HG02588 (cell line): ENCODE results near the gene EXOC7.

ENCODE experiments used
- ATAC-seq: cut with Tn5 transposase; IDR thresholded peaks from one replicate; pipeline ENCODE4 v1.9.1; 2021; ENCODE audit warnings: mild to moderate bottlenecking, moderate library complexity; ENCODE audit not compliant: unreplicated experiment

The EXOC7 gene, protein sequence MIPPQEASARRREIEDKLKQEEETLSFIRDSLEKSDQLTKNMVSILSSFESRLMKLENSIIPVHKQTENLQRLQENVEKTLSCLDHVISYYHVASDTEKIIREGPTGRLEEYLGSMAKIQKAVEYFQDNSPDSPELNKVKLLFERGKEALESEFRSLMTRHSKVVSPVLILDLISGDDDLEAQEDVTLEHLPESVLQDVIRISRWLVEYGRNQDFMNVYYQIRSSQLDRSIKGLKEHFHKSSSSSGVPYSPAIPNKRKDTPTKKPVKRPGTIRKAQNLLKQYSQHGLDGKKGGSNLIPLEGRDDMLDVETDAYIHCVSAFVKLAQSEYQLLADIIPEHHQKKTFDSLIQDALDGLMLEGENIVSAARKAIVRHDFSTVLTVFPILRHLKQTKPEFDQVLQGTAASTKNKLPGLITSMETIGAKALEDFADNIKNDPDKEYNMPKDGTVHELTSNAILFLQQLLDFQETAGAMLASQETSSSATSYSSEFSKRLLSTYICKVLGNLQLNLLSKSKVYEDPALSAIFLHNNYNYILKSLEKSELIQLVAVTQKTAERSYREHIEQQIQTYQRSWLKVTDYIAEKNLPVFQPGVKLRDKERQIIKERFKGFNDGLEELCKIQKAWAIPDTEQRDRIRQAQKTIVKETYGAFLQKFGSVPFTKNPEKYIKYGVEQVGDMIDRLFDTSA

DNA sequence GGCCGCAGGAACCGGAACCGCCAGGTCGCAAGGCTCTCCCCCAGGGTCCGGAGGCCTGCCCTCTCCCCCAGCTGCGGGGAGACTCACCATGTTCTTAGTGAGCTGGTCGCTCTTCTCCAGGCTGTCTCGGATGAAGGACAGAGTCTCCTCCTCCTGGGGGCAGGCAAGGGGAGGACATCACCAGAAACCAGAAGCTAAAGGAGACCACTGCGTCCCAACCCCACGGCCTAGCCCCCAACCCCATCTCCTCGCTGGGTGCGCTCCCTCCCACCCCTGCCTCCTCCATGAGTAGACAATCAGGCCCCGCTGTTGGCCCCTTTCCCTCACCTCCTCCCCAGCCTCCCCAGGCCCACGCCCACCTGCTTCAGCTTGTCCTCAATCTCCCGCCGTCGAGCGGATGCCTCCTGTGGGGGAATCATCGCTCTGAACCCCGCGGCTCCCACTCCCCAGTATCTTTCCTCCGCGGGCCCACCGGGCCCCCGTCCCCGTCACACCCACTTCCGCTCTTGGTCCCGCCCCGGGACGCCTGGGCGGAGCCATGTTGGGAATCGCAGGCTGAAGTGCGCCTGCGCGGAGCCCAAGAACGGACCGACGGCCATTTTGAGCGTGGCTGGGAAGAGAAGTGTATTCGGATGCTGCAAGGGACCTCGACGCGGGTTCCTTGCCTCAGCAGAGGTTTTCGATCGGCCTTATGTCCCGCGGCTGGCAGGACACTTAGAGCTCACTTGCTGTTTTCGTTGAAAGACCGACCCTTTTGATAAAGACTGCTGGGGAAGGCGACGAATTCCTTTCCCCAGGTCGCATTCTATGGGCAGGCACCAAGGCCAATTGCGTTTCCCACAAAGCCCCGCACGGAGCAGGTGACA is at the start of gene EXOC7:
EXOC7 (minus strand) TSS at position 514 of the 866 bp plus-strand sequence; CDS start at position 419, 95 bp downstream.
- ATAC-seq: peak; percentile 80

DNA sequence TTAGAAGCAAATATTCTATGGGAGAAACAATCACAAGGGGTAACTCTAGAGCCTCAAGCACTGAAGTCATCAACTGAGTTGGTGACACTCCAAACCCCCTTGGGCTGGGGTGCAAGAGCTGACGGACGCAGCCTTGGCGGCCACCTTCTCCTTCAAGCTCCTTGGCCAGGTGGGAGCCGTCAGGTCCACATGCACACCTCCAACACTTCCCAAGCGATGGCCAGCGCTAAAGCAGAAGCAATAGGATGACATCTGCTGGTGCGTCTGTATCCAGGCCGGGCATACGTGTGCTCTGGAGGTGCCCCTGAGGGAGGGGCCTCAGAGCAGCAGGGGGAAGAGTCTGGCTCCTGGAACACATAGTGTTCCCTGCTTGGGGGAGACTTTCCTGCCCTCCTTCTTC is 49.6 kb upstream of the EXOC7 start:
- no peak for ATAC-seq

DNA sequence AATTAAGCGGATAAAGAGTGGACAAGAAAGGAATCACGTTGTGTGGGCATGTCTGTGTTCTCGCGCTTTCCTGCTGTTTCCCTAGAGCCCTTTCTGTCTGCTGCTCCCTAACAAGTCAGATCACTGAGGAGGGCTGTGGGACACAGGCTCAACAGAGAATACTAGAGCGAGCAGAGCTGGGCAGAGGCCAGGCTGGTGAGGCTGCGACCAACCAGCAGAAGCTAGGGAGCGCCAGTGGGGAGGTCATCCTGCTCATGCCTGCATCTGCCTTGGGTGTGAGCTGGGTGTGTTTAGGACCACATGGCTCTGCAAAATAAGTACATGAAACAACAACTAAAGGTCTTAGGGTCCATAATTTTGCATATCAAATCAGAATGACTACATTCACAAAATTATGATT is 49.0 kb upstream of the EXOC7 start:
- ATAC-seq: no peak

DNA sequence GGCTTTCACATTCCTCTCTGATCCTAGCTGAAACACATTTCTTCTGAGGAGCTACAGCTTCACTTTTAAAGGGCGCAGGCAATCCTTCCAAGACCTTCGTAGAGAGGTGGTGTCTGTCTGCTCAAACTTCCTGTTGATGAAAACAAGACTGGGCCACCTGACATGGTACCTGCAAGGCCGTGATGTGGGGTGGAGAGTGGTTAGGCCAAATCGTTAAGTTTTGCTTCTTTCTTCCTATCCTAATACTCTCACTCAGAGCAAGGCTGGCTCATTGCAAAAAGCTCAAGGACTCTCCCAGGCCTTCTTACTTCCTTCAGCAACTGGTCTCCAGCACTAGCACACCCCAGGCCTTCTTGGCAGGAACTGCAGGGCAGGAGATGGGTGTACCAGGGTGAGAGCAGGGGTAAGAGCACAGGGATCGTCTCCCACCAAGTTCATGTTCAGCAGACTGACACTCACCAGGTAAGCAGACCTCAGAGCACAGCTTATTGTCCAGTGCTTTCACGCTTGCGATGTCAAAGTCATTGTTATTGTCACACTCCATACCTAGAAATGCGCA is 48.4 kb upstream of the EXOC7 start:
- no peak for ATAC-seq

DNA sequence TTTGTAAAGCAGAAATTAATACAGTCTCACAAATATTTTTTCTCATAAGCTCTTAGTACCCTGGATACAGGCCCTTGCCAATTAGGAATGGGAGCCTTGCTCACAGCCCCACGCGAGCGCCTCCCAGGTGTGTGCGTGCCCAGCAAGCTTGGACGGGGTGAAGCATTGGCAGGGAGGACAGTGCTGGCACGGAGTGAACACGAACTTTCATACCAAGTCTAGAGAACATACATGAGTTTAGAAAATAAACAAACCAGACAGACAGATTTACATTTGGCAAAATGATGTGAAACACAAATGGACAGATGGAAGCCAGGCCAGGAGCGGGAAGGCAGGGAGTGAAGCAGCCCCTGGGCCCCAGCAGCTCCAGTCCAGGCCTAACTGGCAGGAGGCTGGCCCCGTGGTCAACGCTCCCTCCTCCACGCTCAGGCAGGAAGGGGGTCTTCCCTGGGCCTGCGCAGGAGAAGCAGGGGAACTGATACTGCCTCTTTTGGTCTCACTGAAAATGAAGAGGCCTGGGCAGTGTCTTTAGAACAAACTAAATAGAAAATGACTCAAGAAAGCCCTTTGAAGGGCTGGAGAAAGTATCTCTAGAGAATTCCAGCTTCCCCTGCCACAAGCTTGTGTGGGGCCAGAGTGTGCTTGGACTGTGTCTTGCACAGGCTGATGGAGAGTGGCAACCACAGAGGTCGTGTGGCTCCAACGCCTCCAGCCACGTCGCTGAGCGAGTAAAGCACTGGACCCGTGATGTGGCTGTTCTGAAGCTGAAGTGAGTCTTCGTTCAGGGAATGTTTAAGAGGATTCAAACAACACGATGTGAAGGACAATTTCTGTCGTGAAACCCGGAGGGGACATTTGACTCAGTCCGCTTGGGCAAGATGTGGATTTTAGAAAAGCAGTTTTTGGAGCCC is 47.4 kb upstream of the EXOC7 start:
- ATAC-seq: no peak

DNA sequence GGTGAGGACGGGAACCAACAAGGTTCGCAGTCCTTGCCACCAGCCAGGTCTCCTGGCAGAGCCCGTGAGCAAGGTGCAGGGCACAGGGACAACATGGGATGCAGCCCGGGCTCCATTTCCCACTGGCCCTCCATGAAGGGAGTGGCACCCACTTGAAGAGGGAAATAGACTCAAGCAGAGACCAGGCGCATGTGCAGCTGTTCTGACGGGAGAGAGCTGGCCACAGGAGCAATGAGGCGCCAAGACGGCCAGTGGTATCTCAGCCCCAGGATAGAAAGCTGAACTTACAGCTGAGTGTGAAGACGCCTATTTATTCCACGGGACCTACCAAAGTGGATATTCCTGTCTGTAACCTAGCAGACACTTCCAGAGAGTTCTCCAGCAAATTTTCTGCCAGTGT is 45.6 kb upstream of the EXOC7 start:
- ATAC-seq: no peak

DNA sequence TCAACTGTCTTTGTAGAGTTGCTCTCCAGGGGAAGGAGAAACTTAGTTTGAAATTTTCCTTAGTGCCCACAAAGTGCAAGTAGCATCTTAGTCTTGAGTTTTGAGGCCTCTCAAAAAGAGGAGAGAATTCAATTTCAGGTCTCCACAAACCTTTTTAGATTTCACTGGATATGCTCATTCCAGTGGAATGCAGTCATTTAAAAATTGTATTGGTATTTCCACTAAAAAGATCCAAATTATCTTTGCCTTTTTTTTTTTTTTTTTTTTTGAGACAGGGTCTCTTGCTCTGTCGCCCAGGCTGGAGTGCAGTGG is 44.4 kb upstream of the EXOC7 start:
- no peak for ATAC-seq

DNA sequence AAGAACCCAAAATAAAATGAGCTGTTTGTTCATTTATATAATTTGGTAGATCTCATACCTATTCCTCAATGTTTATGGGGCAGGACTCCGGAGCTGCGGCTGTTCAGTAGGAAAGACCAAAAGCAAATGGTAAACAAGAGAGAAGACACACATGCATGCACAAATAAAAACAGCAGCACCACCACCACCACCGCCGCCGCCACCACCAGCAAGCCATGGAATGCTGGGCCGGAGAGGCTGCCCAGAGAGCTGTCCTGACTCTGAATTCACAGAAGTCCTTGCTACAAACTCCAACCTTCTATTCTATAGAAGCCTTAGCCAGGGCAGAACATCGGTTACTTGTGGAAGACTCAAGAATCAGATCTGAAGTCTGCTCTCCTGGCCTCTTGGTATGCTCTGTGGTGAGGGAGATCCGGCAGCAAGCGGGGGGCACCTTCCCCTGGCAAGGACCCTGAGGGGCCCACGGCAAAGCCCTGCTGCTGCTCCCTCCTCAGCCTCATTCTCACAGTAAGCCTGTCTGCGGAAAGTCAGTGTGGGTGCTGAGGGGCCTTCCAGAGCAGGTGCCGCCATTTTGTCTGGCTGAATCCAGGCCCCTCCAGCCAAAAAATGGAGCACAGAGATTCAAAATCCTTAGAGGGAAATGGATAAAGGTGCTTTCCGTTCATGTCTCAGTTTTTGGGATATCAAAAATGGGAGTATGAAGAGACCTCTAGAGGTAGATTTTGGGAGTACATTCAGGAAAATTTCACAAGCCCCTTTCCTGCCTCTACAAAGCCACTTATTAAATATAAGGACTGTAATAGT is 43.8 kb upstream of the EXOC7 start:
- ATAC-seq: no peak

DNA sequence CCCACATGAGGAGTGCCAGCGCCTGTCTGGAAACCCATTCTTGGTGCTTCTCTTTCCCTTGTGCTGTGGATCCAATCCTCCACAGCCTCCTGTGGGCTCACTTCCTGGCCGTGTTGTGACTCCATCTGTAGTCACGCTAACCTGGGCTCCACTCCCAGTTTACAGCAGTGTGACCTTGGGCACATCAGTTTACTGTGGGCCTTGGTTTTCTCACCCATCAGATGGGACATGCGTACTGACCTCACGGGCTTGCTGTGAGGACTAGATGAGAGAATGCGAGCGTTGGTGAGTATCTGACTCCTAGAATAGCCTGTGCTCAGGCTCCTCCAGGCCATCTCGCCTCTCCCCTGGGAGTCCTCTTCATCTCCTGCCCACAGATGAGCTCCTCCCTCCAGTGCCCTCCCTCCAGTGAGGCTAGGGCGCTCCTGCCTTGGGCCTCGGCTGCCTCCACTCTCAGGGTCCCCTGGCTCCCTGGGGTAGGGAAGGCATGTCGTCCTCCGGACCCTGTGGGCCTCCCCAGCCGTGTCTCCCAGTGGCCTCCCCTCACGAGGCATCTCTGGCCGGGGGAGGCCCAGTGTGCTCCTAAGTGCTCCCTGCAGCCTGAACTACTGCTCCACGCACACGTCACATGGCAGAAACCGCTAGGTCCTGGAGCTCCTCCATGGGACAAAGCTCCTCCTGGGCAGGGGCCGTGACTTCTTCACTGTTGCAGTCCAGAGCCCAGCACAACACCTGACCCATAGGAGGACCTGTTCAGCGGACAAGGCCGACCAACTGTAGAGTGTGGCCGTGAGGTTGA is 42.7 kb upstream of the EXOC7 start:
- no peak for ATAC-seq

DNA sequence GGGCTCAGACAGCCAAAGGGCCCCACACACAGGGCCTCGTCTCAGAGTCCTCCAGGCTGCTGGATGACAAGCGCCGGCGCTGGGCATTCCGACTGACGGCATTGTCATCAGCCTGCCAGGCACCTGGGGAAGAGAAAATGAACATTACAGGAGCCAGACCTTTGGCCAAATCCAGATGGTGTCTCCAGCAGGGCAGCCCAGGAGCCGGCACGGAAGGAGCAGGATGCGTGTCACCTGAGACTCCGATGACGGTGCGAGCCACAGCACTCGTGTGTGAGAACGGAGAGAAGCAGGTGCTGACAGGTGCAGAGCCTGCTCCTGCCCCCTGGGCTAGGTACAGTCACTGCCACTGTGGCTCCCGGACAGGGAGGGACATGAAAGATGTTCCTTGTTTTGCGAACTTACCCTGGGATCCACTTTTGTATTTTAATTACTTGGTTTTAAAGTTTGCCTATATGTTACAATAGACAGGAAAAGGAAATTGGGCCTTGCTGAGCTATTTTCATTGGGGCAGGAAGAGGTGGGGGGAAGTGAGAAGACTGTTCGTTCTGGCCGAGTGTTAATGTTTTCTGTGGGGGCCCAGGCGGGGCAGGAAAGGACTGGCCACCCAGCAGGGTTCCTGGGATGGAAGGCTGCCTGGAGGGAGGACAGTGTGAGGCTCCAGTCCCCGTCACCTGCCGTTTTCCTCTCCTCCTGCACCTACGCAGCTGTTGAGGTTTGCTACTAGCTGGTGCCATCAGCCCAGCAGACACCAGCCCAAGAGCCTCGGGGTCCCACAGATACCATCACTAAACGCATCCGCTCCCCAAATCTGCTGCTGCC is 41.9 kb upstream of the EXOC7 start:
- no peak for ATAC-seq

DNA sequence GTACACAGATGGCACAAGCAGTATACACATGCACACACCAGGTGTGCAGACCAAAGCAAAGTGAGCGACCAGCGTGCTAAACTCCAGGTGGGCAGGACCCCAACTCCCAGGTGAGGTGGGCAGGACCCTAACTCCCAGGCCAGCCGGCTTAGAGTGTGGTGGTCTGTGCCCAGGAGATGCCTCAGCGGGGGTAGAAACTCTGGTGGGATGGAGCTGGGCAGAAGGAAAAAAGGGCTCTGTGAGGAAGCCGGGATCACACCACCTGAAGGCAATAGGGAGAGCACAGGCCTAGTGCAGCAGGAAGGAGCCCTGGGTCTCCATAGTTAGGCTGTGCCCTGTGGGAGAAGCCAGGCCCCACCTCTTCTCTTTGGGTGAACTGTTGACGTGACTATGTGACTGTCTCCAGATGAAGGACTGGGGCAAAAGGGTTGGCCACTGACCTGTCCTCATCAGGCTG is 39.0 kb upstream of the EXOC7 start:
- ATAC-seq: no peak

DNA sequence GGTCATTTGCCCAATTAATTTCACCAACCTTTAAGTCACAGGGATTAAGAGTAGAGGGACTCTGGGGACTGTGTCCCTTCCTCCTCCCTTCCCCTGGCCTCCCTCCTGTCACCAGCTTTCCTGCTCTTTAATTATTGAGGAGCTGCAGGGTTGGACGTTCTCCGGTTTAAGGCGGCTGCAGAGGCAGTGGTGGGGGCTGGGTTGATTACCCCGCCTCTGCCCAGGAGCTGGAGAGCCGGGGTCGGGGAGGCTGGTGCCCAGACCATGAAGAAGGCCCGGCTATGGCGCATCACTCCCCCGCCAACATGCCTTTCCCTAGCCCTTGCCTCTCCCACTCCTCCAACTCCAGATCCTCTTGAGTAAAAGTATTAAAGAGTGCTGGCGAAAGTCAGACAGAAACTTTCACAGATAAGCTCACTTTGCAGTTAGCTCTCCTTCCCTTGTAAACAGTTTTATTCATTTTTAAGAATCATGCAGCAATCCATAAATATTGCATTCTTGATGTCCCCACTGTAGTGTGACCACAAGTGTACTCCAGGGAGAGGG is 38.5 kb upstream of the EXOC7 start:
- no peak for ATAC-seq

DNA sequence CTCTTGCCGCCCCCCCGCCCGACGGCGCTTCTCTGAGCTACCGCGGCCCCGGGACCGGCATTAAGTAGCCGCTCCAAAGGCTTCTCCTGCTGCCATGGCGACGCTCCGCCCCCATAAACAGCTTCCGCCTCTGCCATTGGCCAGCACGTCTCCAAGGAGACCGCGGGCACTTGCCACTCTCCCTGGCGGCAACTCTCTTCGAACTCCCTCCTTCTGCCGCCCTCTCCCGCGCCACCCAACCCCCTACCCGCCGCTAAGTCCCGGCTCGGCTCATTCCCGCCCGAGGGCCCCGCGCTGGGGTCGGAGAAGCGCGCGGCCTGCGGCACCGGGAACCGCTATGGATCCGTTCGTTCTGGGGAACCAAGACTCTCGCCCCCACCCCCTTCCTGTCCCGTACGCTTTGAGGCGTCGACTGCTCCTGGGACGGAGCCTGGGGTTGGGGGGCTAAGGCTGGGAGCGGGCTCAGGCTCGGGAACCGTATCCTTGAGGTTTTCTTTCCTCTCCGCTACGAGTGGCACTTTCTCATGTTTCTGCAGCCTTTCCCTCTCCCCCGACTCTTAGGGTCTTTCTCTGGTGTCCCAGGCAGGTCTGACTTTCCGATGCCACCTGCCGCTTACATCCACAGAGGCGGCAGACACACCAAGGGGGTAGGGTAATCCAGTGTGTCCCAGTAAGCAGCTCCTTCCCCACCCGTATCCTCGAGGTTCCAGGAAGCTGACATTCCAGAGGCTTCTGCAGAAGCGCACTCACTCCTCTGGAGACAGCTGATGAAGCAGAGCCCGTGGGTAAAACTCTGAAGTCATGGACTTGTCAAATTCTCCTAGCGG is 37.8 kb upstream of the EXOC7 start, which contains the start of gene FOXJ1:
FOXJ1 (minus strand) TSS at position 34 of the 827 bp plus-strand sequence. CDS start 850 bp downstream, outside the sequence.
- ATAC-seq: peak; percentile 66

DNA sequence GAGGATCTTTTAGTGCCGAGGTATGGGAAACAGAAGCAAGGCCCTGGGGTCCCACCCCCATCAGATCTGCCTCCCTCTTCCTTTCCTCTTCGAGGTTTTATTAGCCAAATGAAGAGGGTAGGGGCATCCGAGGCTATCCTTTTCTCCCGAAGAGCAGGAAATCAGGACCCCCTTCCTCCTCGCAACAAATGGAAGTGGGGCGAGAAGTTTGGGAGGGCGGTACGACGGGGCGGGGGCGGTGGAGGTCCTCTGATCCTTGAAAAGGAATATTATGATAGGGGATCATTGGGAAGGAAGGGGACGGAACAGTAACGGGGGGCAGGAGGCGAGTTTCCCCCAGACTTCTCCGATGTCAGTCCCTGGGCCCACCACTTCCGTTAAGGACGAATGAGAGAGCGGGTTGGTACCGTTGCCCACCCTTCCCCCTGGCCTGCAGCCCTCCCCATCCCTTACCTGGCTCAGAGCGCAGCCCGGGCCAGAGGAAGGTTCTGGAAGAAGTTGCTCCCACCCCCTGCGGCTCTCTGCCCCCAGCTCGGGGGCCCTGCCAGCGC is 37.1 kb upstream of the EXOC7 start:
- ATAC-seq: no peak

DNA sequence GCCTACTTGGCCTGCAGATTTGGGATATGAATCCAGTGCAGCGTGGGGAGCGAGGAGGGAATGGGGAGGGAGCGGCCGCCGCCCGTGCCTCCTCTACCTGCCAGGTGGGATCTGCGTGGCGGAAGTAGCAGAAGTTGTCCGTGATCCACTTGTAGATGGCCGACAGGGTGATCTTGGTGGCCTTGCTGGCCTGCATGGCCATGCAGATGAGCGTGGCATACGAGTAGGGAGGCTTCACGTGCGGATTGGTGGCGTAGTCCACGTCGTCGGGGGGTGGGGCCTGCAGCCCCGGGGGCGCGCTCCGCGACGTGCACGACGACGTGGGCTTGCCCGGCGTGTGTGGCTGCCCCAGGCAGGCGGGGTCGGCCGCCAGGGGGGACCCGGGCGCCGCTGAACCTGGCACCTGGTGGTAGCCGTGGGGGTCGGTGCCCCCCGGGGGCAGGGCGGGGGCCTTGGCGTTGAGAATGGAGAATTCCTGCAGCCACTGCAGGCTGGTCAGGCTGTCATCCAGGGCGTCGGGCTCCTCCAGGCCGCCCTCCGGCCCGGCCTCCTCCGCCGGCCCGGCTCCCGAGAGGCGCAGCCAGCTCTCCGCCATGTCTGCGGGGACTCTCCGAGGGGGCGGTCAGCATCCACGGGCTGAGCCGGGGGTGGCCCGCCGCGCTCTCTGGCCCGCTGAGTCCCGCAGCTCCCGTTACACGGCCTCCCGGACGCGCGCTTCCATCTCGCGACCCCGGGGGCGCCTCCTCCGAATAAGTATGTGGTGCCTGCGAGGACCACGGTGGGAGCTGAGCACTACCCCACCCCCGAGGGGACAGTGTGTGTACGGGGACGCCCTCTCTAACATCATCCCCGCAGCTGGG is 36.4 kb upstream of the EXOC7 start:
- ATAC-seq: no peak
